ENCODE measurements around the gene EEF2KMT.
"Not testable (repeated sequence)": the region's sequence is repeated elsewhere in the genome, so short reads cannot be mapped to it uniquely, and the experiment has no call there.

- TF ChIP-seq EZH2 (IDR thresholded peaks at IDR 0.05; ENCODE audit: borderline replicate concordance, low read depth, low read length, severe bottlenecking); FOS (IDR thresholded peaks at IDR 0.05; ENCODE audit: borderline replicate concordance, insufficient read depth, low read length); POLR2AphosphoS5 (IDR thresholded peaks at IDR 0.05; ENCODE audit: insufficient read depth, low read depth, low read length); POLR2A (IDR thresholded peaks at IDR 0.05; ENCODE audit: low read depth, low read length); MYC (IDR thresholded peaks at IDR 0.05; ENCODE audit: low read depth, low read length); GATA2 (IDR thresholded peaks at IDR 0.05; ENCODE audit: insufficient read depth, insufficient read length, low read depth, low read length): not testable (repeated sequence)
- peak; percentile 32 to 70 for TF ChIP-seq CTCF (IDR thresholded peaks at IDR 0.05; ENCODE audit: extremely low read depth in 1 of 2, insufficient read depth in 1 of 2, low read depth in 1 of 2, low read length in 2 of 2)
- TF ChIP-seq, protein P1, sequence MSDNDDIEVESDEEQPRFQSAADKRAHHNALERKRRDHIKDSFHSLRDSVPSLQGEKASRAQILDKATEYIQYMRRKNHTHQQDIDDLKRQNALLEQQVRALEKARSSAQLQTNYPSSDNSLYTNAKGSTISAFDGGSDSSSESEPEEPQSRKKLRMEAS (IDR thresholded peaks at IDR 0.05; ENCODE audit: insufficient read depth, insufficient read length): not testable (repeated sequence)
Measured at GRCh38 chr16:5084802-5085201, 12.8 kb downstream of the EEF2KMT start.

Data from endothelial cell of umbilical vein (primary cell).